ENCODE data around the gene ADGRL3.

ADGRL3 gene

GRCh38 chr4:61579786-61580185 lies 379.7 kb downstream of the ADGRL3 start:
- H3K4me3 ChIP-seq (ENCODE audit: low read depth, low read length), result no peak overlapping the region
- H3K4me1 ChIP-seq (ENCODE audit: control insufficient read depth, insufficient read depth, low read length), result no peaks in the 10 kb centered on the region
- no peaks in the 10 kb centered on the region for H3K27me3 ChIP-seq (ENCODE audit: control insufficient read depth, insufficient read depth, low read length)
- no peaks in the 10 kb centered on the region for H3K36me3 ChIP-seq (ENCODE audit: control insufficient read depth, insufficient read depth, low read length)
- no peaks in the 10 kb centered on the region for H3K9me3 ChIP-seq (ENCODE audit: control insufficient read depth, insufficient read depth, low read length)
- no peak overlapping the region for H3K9ac ChIP-seq (ENCODE audit: low read depth, low read length)

GRCh38 chr4:61580721-61581377 lies 380.7 kb downstream of the ADGRL3 start:
- H3K27me3 ChIP-seq (ENCODE audit: control insufficient read depth, insufficient read depth, low read length), result no peaks in the 10 kb centered on the region
- no peaks in the 10 kb centered on the region for H3K36me3 ChIP-seq (ENCODE audit: control insufficient read depth, insufficient read depth, low read length)
- no peak overlapping the region for H3K4me3 ChIP-seq (ENCODE audit: low read depth, low read length)
- H3K4me1 ChIP-seq (ENCODE audit: control insufficient read depth, insufficient read depth, low read length), result no peaks in the 10 kb centered on the region
- no peaks in the 10 kb centered on the region for H3K9me3 ChIP-seq (ENCODE audit: control insufficient read depth, insufficient read depth, low read length)
- no peak overlapping the region for H3K9ac ChIP-seq (ENCODE audit: low read depth, low read length)

- Histone ChIP-seq H3K9me3 (ENCODE audit: control insufficient read depth, insufficient read depth, low read length) (no peaks in the 10 kb centered on the region), H3K36me3 (ENCODE audit: control insufficient read depth, insufficient read depth, low read length) (no peaks in the 10 kb centered on the region), H3K9ac (ENCODE audit: low read depth, low read length) (no peak overlapping the region), H3K27me3 (ENCODE audit: control insufficient read depth, insufficient read depth, low read length) (no peaks in the 10 kb centered on the region), H3K4me3 (ENCODE audit: low read depth, low read length) (no peak overlapping the region), H3K4me1 (ENCODE audit: control insufficient read depth, insufficient read depth, low read length) (no peaks in the 10 kb centered on the region)
Measured at GRCh38 chr4:61583696-61584095, 383.6 kb downstream of the ADGRL3 start.

- no peaks in the 10 kb centered on the region for H3K9me3 ChIP-seq (ENCODE audit: control insufficient read depth, insufficient read depth, low read length)
- no peaks in the 10 kb centered on the region for H3K4me1 ChIP-seq (ENCODE audit: control insufficient read depth, insufficient read depth, low read length)
- no peak overlapping the region for H3K4me3 ChIP-seq (ENCODE audit: low read depth, low read length)
- H3K27me3 ChIP-seq (ENCODE audit: control insufficient read depth, insufficient read depth, low read length), result no peaks in the 10 kb centered on the region
- no peak overlapping the region for H3K9ac ChIP-seq (ENCODE audit: low read depth, low read length)
- no peaks in the 10 kb centered on the region for H3K36me3 ChIP-seq (ENCODE audit: control insufficient read depth, insufficient read depth, low read length)
Measured at GRCh38 chr4:61588621-61589402, 388.7 kb downstream of the ADGRL3 start.

- Histone ChIP-seq H3K9me3 (ENCODE audit: control insufficient read depth, insufficient read depth, low read length) (no peaks in the 10 kb centered on the region), H3K27me3 (ENCODE audit: control insufficient read depth, insufficient read depth, low read length) (no peaks in the 10 kb centered on the region), H3K4me1 (ENCODE audit: control insufficient read depth, insufficient read depth, low read length) (no peaks in the 10 kb centered on the region), H3K4me3 (ENCODE audit: low read depth, low read length) (no peak overlapping the region), H3K36me3 (ENCODE audit: control insufficient read depth, insufficient read depth, low read length) (no peaks in the 10 kb centered on the region), H3K9ac (ENCODE audit: low read depth, low read length) (no peak overlapping the region)
Measured at GRCh38 chr4:61590881-61591280, 390.8 kb downstream of the ADGRL3 start.

- Histone ChIP-seq H3K27me3 (ENCODE audit: control insufficient read depth, insufficient read depth, low read length) (no peaks in the 10 kb centered on the region), H3K9me3 (ENCODE audit: control insufficient read depth, insufficient read depth, low read length) (no peaks in the 10 kb centered on the region), H3K9ac (ENCODE audit: low read depth, low read length) (no peak overlapping the region), H3K36me3 (ENCODE audit: control insufficient read depth, insufficient read depth, low read length) (no peaks in the 10 kb centered on the region), H3K4me1 (ENCODE audit: control insufficient read depth, insufficient read depth, low read length) (no peaks in the 10 kb centered on the region), H3K4me3 (ENCODE audit: low read depth, low read length) (no peak overlapping the region)
Measured at GRCh38 chr4:61596606-61597340, 396.6 kb downstream of the ADGRL3 start.

- no peaks in the 10 kb centered on the region for H3K27me3 ChIP-seq (ENCODE audit: control insufficient read depth, insufficient read depth, low read length)
- H3K4me1 ChIP-seq (ENCODE audit: control insufficient read depth, insufficient read depth, low read length), result no peaks in the 10 kb centered on the region
- H3K4me3 ChIP-seq (ENCODE audit: low read depth, low read length), result no peak overlapping the region
- H3K36me3 ChIP-seq (ENCODE audit: control insufficient read depth, insufficient read depth, low read length), result no peaks in the 10 kb centered on the region
- H3K9me3 ChIP-seq (ENCODE audit: control insufficient read depth, insufficient read depth, low read length), result no peaks in the 10 kb centered on the region
- no peak overlapping the region for H3K9ac ChIP-seq (ENCODE audit: low read depth, low read length)
Measured at GRCh38 chr4:61603086-61603485, 403.0 kb downstream of the ADGRL3 start.

- H3K9ac ChIP-seq (ENCODE audit: low read depth, low read length), result no peak overlapping the region
- no peaks in the 10 kb centered on the region for H3K9me3 ChIP-seq (ENCODE audit: control insufficient read depth, insufficient read depth, low read length)
- H3K36me3 ChIP-seq (ENCODE audit: control insufficient read depth, insufficient read depth, low read length), result no peaks in the 10 kb centered on the region
- no peaks in the 10 kb centered on the region for H3K27me3 ChIP-seq (ENCODE audit: control insufficient read depth, insufficient read depth, low read length)
- no peaks in the 10 kb centered on the region for H3K4me1 ChIP-seq (ENCODE audit: control insufficient read depth, insufficient read depth, low read length)
- H3K4me3 ChIP-seq (ENCODE audit: low read depth, low read length), result no peak overlapping the region
Measured at GRCh38 chr4:61604054-61604453, 403.9 kb downstream of the ADGRL3 start.

- Histone ChIP-seq H3K4me3 (ENCODE audit: low read depth, low read length) (no peak overlapping the region), H3K9me3 (ENCODE audit: control insufficient read depth, insufficient read depth, low read length) (no peaks in the 10 kb centered on the region), H3K4me1 (ENCODE audit: control insufficient read depth, insufficient read depth, low read length) (no peaks in the 10 kb centered on the region), H3K9ac (ENCODE audit: low read depth, low read length) (no peak overlapping the region), H3K27me3 (ENCODE audit: control insufficient read depth, insufficient read depth, low read length) (no peaks in the 10 kb centered on the region), H3K36me3 (ENCODE audit: control insufficient read depth, insufficient read depth, low read length) (no peaks in the 10 kb centered on the region)
Measured at GRCh38 chr4:61605984-61606383, 405.9 kb downstream of the ADGRL3 start.

- Histone ChIP-seq H3K4me3 (ENCODE audit: low read depth, low read length) (no peak overlapping the region), H3K9me3 (ENCODE audit: control insufficient read depth, insufficient read depth, low read length) (no peaks in the 10 kb centered on the region), H3K27me3 (ENCODE audit: control insufficient read depth, insufficient read depth, low read length) (no peaks in the 10 kb centered on the region), H3K9ac (ENCODE audit: low read depth, low read length) (no peak overlapping the region), H3K4me1 (ENCODE audit: control insufficient read depth, insufficient read depth, low read length) (no peaks in the 10 kb centered on the region), H3K36me3 (ENCODE audit: control insufficient read depth, insufficient read depth, low read length) (no peaks in the 10 kb centered on the region)
Measured at GRCh38 chr4:61614231-61614630, 414.1 kb downstream of the ADGRL3 start.

GRCh38 chr4:61619528-61619927 lies 419.4 kb downstream of the ADGRL3 start:
- Histone ChIP-seq H3K27me3 (ENCODE audit: control insufficient read depth, insufficient read depth, low read length) (no peaks in the 10 kb centered on the region), H3K9me3 (ENCODE audit: control insufficient read depth, insufficient read depth, low read length) (no peaks in the 10 kb centered on the region), H3K4me1 (ENCODE audit: control insufficient read depth, insufficient read depth, low read length) (no peaks in the 10 kb centered on the region), H3K36me3 (ENCODE audit: control insufficient read depth, insufficient read depth, low read length) (no peaks in the 10 kb centered on the region), H3K9ac (ENCODE audit: low read depth, low read length) (no peak overlapping the region), H3K4me3 (ENCODE audit: low read depth, low read length) (no peak overlapping the region)

GRCh38 chr4:61628282-61628681 lies 428.2 kb downstream of the ADGRL3 start:
- Histone ChIP-seq H3K9ac (ENCODE audit: low read depth, low read length) (no peak overlapping the region), H3K36me3 (ENCODE audit: control insufficient read depth, insufficient read depth, low read length) (no peaks in the 10 kb centered on the region), H3K4me1 (ENCODE audit: control insufficient read depth, insufficient read depth, low read length) (no peaks in the 10 kb centered on the region), H3K27me3 (ENCODE audit: control insufficient read depth, insufficient read depth, low read length) (no peaks in the 10 kb centered on the region), H3K4me3 (ENCODE audit: low read depth, low read length) (no peak overlapping the region), H3K9me3 (ENCODE audit: control insufficient read depth, insufficient read depth, low read length) (no peaks in the 10 kb centered on the region)
